GM10248 (cell line): ENCODE results near the gene FAIM2.
"Not testable (repeated sequence)": the region's sequence is repeated elsewhere in the genome, so short reads cannot be mapped to it uniquely, and the experiment has no call there.

ENCODE experiments used
- CTCF ChIA-PET: fragments of 300-600 bp; sonication (Branson Sonifier 250); formaldehyde crosslinking; extraction: SDS; loops from one replicate; lab custom pipeline; 2021; ENCODE audit warnings: antibody characterized with exemption; lab: Yijun Ruan, JAX
- POLR2A ChIA-PET: fragments of 350-650 bp; sonication (Branson Sonifier 250); formaldehyde crosslinking; extraction: SDS; loops from one replicate; lab custom pipeline; 2020; ENCODE audit warnings: antibody characterized with exemption; lab: Yijun Ruan, JAX
- DNase-seq: peaks from one replicate; pipeline ENCODE4 v3.0.0; 2012; ENCODE audit errors: extremely low spot score
- TF ChIP-seq, protein P1 (sequence below): IDR thresholded peaks from 2 replicates; pipeline ENCODE4 v1.5.1; 2012; ENCODE audit warnings: mild to moderate bottlenecking, low read depth; ENCODE audit errors: extremely low read depth, missing control alignments, control extremely low read depth

Gene FAIM2

DNA sequence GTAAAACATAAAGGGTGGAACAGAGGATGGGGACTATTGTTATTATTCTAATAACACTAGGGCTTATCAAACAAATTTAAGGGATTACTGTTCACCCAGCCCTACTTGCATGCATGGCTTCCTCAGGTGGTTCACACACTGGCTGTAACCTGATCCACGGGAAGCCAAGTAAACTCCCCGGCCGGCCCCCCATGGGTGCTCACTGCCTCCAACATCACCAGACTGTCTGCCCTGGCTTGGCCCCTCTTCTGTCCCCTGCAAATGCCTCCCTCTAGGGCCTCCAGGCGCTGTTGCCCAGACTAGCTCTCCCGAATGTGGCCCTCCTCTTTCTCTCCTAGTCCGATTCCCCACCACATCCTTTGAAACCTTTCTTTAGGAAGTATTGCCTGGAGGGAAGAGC, 18.6 kb downstream of the FAIM2 start:
- DNase-seq, result no peak
- CTCF ChIA-PET, result no interaction called here
- POLR2A ChIA-PET, result no interaction called here
- TF ChIP-seq, protein P1, sequence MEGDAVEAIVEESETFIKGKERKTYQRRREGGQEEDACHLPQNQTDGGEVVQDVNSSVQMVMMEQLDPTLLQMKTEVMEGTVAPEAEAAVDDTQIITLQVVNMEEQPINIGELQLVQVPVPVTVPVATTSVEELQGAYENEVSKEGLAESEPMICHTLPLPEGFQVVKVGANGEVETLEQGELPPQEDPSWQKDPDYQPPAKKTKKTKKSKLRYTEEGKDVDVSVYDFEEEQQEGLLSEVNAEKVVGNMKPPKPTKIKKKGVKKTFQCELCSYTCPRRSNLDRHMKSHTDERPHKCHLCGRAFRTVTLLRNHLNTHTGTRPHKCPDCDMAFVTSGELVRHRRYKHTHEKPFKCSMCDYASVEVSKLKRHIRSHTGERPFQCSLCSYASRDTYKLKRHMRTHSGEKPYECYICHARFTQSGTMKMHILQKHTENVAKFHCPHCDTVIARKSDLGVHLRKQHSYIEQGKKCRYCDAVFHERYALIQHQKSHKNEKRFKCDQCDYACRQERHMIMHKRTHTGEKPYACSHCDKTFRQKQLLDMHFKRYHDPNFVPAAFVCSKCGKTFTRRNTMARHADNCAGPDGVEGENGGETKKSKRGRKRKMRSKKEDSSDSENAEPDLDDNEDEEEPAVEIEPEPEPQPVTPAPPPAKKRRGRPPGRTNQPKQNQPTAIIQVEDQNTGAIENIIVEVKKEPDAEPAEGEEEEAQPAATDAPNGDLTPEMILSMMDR, result no peak

DNA sequence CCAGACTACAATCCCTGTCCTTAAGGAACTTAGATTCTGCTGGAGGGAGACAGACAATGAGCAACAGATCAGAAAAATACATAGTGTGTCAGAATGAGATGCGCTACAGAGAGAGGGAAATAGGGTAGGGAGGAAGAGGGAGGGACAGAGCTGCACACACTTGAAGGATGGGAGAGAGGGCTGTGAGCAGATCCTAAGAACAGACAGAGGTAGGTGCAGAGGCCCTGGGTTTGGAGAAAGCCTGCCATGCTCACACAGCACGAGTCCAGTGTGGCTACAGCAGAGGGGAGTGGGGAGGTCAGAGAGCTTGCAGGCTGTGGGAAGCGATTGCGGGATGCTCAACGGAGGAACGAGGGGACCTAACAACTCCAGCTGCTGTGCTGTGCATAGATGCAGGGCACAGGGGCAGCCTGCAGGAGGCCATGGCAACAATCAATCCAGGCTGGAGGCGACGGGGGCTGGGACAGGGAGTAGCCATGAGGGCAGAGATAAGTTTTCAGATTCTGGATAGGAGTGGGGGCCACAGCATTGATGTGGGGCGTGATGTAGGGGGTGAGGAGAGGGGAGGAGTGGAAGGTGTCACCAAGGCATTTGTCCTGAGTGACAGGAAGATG, 20.7 kb downstream of the FAIM2 start:
- TF ChIP-seq, protein P1, result no peak
- ChIA-PET CTCF (interaction anchor here (1.0 to 2.2 kb wide), 3 partner anchors 15 to 173 kb away, joined by 3 to 7 read pairs (median 5); no protein-coding TSS in a partner anchor), POLR2A (interaction anchor here (0.6 kb wide), 1 partner anchor 54 kb away, joined by 5 read pairs; no protein-coding TSS in a partner anchor)
- DNase-seq, result no peak

DNA sequence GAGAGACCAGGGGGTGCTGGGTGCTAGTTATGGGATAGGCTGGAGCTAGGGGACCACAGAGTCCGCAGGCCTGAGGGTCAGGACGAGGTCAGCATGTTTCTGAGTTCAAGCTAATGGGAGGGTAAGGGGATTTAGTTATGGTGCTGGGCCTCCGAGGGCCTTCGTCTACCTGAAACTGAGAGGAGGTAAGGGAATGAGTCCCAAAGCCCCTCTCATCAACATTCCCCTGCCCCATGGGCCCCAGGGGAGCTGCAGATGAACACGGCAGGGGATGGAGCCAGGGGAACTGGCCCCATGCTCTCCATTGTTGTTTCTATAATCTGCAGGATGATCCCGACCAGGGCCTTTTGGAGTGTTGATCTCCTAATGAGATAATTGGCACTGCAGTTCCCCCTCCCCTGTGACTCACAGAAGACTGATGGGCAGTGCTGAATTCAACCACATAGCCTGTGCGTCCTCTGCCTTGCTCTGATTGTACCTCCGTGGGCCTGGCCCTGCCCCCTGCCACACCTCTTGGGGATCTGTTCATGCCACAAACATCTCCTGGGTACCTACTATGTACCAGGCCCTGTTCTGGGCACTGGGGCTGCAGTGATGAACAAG, 21.4 kb downstream of the FAIM2 start:
- TF ChIP-seq, protein P1, result no peak
- POLR2A ChIA-PET, result no interaction called here
- DNase-seq, result no peak
- CTCF ChIA-PET, result interaction anchor here (0.8 to 2.2 kb wide), 4 partner anchors 16 to 174 kb away, joined by 3 to 7 read pairs (median 5); no protein-coding TSS in a partner anchor

DNA sequence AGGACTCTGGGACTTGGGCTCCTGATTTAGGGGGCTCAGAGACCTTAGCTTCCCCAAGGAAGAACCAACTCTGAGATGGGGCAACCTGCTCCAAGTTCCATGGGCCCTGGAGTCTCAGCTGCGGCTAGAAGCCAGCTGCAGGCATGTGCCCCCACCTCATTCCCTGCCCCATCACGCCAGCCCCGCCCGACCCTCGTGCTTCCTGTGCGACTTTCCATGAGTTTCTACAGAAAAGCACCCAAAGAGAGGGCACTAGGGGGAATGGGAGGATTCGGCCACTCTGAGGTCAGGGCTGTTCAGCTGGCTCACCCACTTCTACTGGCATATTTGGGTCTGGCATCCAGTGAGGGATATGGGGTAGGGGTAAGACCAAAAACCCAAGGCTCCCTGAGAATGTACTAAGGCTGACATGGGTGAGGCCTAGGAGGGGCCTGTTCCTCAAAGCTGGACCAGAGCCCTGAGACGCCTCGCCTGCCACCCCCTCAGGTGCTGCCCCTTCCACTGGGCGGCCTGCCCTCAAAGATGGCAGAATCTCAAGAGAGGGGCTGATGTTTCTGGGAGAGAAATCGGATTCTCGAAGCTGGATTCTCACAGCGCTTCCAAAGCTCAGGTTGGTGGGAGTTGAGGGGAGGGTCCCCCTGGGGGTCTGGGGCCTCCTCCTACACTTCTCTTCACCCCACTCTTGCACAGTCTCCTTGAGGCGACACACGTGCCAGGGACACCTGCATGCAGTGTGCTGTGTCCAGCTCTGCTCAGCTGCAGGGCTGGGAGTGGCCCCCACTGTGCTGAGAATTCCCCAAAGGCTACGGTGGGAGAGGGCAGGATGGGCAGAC, 22.1 kb downstream of the FAIM2 start:
- TF ChIP-seq, protein P1, result no peak
- ChIA-PET POLR2A (no interaction called here), CTCF (interaction anchor here (0.8 to 2.2 kb wide), 5 partner anchors 15 to 174 kb away, joined by 3 to 7 read pairs (median 5); no protein-coding TSS in a partner anchor)
- no peak for DNase-seq

DNA sequence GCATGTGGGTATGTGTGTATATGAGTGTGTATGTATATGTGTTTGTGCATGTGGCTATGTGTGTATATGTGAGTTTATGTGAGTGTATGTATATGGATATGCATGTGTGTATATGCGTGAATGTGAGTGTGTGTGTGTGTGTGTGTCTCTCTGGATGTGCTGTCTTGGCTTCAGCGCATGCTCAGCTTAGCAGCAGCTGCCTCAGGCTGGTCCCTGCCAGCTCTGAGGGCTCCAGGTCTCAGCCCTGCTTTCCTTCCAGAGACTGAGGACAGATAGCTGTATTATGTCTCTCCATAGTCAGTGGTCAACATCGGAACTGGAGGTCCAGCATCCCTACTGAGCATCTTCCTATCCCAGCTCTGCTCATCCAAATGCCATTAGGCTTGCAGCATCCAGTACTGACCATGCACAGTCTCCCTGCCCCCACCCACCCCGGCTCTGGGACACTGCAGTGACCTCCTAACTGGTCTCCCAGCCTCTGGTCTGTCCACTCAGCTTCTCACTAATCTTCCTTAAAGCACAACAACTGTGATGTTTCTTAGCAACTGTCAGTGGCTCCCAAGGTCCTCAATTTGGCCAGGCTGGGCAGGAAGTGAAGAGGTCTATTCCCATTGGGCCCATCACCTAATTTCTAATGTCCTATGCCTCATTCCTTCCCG, 22.8 kb downstream of the FAIM2 start:
- TF ChIP-seq, protein P1, result no peak
- DNase-seq, result no peak
- ChIA-PET CTCF (interaction anchor here (1.1 to 2.2 kb wide), 4 partner anchors 14 to 175 kb away, joined by 3 to 7 read pairs (median 5); no protein-coding TSS in a partner anchor), POLR2A (no interaction called here)

DNA sequence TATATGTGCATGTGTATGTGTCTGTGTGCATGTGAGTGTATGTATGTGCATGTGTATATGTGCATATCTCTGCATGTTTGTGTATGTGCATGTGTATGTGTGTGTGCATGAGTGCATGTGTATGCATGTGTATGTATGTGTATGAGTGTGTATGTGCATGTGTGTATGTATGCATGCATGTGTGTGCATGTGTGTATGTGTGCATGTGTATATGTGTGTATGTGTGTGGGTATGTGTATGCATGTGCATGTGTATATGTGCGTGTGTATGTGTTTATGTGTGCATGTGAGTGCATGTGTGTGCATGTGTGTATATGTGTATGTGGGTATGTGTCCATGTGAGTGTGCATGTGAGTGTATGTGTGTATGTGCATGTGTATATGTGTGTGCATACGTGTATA, 24.6 kb downstream of the FAIM2 start:
- CTCF ChIA-PET, POLR2A ChIA-PET, DNase-seq: not testable (repeated sequence)
